Measurements from ENCODE around the gene FRYL.

The FRYL gene

GRCh38 chr4:48815483-48815882 is 35.4 kb upstream of the FRYL start:
- no peaks in the 10 kb centered on the region for H3K79me2 ChIP-seq
- no peaks in the 10 kb centered on the region for H3K36me3 ChIP-seq (ENCODE audit: control insufficient read depth, insufficient read depth, low read length)
- no peak overlapping the region for H3K4me3 ChIP-seq (ENCODE audit: low read depth, low read length)
- no peak overlapping the region for H3K4me2 ChIP-seq (ENCODE audit: low read length)
- H3K4me1 ChIP-seq, result no peaks in the 10 kb centered on the region
- H3K27ac ChIP-seq, result no peak overlapping the region
- H3K9me3 ChIP-seq (ENCODE audit: control insufficient read depth, low read length), result no peaks in the 10 kb centered on the region
- H3K9ac ChIP-seq, result no peak overlapping the region
- H3K27me3 ChIP-seq (ENCODE audit: control insufficient read depth, insufficient read depth, low read length), result no peaks in the 10 kb centered on the region
- TF ChIP-seq CTCF (IDR thresholded peaks at IDR 0.05), result no peak
- no peak overlapping the region for H2AFZ ChIP-seq

- H3K79me2 ChIP-seq, result no peaks in the 10 kb centered on the region
- no peaks in the 10 kb centered on the region for H3K4me1 ChIP-seq
- H2AFZ ChIP-seq, result no peak overlapping the region
- no peak overlapping the region for H3K9ac ChIP-seq
- no peak overlapping the region for H3K4me2 ChIP-seq (ENCODE audit: low read length)
- H3K27me3 ChIP-seq (ENCODE audit: control insufficient read depth, insufficient read depth, low read length), result no peaks in the 10 kb centered on the region
- H3K4me3 ChIP-seq (ENCODE audit: low read depth, low read length), result no peak overlapping the region
- H3K36me3 ChIP-seq (ENCODE audit: control insufficient read depth, insufficient read depth, low read length), result no peaks in the 10 kb centered on the region
- H3K27ac ChIP-seq, result no peak overlapping the region
- TF ChIP-seq CTCF (IDR thresholded peaks at IDR 0.05), result no peak
- no peaks in the 10 kb centered on the region for H3K9me3 ChIP-seq (ENCODE audit: control insufficient read depth, low read length)
Observed at GRCh38 chr4:48813964-48814363, 33.9 kb upstream of the FRYL start.

GRCh38 chr4:48812866-48813265 is 32.8 kb upstream of the FRYL start:
- no peak for TF ChIP-seq CTCF (IDR thresholded peaks at IDR 0.05)
- H3K36me3 ChIP-seq (ENCODE audit: control insufficient read depth, insufficient read depth, low read length), result no peaks in the 10 kb centered on the region
- H3K79me2 ChIP-seq, result no peaks in the 10 kb centered on the region

GRCh38 chr4:48804584-48805301 is 24.7 kb upstream of the FRYL start:
- H3K4me2 ChIP-seq (ENCODE audit: low read length), result no peak overlapping the region
- H3K27me3 ChIP-seq (ENCODE audit: control insufficient read depth, insufficient read depth, low read length), result no peaks in the 10 kb centered on the region
- H3K36me3 ChIP-seq (ENCODE audit: control insufficient read depth, insufficient read depth, low read length), result no peaks in the 10 kb centered on the region
- H3K9ac ChIP-seq, result no peak overlapping the region
- no peak overlapping the region for H3K27ac ChIP-seq
- H3K9me3 ChIP-seq (ENCODE audit: control insufficient read depth, low read length), result no peaks in the 10 kb centered on the region
- H2AFZ ChIP-seq, result peak overlapping the region; percentile 62
- H3K4me1 ChIP-seq, result no peaks in the 10 kb centered on the region
- no peak overlapping the region for H3K4me3 ChIP-seq (ENCODE audit: low read depth, low read length)
- no peak for TF ChIP-seq CTCF (IDR thresholded peaks at IDR 0.05)
- no peaks in the 10 kb centered on the region for H3K79me2 ChIP-seq

More at GRCh38 chr4:48812866-48813265, 32.8 kb upstream of the FRYL start:
- no peaks in the 10 kb centered on the region for H3K9me3 ChIP-seq (ENCODE audit: control insufficient read depth, low read length)
- H3K27me3 ChIP-seq (ENCODE audit: control insufficient read depth, insufficient read depth, low read length), result no peaks in the 10 kb centered on the region
- no peaks in the 10 kb centered on the region for H3K4me1 ChIP-seq
- H3K4me2 ChIP-seq (ENCODE audit: low read length), result no peak overlapping the region
- H2AFZ ChIP-seq, result no peak overlapping the region
- H3K27ac ChIP-seq, result no peak overlapping the region
- H3K9ac ChIP-seq, result no peak overlapping the region
- no peak overlapping the region for H3K4me3 ChIP-seq (ENCODE audit: low read depth, low read length)
